Measurements from ENCODE around the gene VARS1.
"Not testable (repeated sequence)": the region's sequence is repeated elsewhere in the genome, so short reads cannot be mapped to it uniquely, and the experiment has no call there.

VARS1 gene

DNA sequence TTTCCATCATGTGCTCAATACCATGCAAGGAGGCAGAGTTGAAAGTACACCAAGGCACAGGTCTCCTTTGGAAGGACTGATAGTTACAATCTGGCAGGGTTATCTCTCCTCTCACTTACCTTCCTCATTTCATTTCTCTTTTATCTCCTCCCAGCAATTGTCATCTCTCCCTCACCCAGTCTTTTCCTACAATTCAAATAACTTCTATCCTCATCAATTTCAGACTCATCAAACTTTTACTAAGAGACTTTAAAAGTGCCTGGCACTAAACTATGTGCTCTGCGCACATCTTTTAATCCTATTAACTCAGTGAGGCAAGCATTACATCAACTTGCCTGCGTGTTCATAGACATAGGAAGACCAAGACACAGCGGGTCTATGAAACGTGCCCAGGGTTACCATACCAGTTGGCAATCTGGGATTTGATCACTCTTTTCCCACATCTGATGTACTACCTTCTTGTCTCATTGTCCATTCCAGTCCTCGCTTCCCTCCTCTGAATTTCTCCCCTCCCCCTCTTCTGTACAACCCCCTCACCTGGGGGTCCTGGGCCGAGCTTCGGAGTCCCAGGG lies 1.2 kb downstream of the VARS1 start:
- DNase-seq (ENCODE audit: low spot score), result peak; percentile 34

DNA sequence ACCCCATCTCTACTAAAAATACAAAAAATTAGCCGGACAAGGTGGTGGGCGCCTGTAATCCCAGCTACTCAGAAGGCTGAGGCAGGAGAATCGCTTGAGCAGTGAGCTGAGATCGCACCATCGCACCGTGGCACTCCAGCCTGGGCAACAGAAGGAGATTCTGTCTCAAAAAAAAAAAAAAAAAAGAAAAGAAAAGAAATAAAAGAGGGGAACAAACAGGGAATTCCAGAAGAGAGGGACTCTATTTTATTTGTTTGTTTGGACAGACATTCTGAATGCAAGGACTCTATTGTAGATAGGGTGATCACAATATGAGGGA lies 1.7 kb downstream of the VARS1 start:
- not testable (repeated sequence) for DNase-seq (ENCODE audit: low spot score)

DNA sequence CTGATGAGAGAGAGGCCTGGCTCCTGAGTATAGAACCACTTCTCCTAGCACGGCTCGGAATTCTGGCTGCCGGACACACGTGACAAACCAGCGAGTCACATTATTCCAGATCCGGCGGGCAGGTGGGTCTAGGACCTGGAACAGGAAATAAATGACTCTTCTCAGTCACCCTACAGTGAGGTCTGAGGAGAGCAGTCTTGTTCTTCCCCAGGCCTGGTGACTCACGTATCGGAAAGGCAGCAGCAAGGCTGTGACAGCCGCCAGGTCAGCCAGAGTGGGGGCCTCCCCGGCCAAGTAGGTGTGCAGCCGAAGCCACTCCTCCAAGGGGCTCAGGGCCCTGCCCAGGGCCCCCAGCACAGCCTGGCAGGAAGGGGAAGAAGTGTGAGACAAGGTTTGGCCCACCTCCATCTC lies 2.8 kb downstream of the VARS1 start:
- peak; percentile 14 for DNase-seq (ENCODE audit: low spot score)

DNA sequence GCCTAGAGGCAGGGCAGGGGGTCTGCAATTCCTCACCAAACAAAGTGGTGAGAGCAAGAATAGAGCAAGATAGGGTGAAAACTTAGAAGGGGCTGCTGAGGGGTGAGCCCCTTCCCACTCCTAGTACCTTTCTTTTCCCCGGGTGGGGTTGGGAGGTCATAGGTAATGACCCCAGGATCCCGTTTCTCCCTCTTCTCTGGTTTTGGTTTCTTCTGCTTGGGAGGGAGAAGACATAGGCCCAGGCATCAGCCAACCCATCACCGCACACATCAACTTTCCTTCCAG lies 3.5 kb downstream of the VARS1 start:
- no peak for DNase-seq (ENCODE audit: low spot score)

DNA sequence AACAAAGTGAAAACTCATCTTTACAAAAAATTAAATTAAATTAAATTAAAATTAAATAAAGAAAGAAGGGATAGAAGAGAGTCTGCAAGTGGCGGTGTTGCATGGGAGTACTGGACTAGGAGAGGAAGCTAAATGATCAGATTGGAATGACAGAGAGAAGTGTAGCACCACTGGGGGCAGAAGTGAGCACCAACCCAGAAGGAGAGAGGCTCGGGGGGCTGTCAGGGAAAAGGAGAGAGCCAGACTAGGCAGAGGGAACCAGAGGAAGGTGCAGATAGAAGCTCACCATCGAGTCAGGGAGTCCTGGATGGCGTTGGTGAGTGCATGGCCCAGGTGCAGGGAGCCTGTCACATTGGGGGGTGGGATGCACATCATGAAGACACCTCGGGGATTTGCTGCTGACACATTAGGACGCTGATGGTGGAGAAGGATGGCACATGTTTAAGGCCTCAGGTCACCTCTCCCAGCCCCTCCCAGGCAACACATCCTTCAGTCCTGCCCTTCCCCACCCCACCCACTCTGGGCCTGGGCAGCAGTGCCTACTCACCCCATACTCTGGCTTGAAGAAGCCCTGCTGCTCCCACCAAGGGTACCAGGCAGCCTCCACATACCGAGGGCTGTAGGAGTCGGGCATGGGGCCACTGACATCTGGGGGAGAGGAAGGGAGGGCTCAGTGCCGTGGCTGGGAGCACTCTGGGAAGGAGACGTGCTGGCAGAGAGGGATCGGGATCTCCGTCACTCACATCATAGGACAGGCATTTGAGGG lies 4.0 kb downstream of the VARS1 start:
- DNase-seq (ENCODE audit: low spot score), result peak; percentile 82

DNA sequence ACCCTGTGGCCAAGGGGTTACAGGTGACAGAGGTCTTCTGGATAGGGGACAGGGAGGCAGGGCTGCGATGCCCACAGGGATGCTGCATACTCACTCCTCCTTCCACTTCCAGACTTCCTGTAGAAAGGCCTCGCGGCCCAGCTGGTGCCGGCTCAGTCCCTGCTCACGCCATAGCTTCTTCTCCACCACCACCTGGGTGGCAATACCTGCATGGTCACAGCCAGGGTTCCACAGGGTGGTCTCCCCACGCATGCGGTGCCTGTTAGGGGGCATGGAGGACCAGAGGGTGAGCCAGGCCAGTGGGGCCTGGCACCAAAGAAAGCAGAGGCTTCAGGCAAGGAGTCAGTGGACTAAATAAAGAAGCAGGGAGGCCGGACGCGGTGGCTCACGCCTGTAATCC lies 10.1 kb downstream of the VARS1 start:
- no peak for DNase-seq (ENCODE audit: low spot score)

DNA sequence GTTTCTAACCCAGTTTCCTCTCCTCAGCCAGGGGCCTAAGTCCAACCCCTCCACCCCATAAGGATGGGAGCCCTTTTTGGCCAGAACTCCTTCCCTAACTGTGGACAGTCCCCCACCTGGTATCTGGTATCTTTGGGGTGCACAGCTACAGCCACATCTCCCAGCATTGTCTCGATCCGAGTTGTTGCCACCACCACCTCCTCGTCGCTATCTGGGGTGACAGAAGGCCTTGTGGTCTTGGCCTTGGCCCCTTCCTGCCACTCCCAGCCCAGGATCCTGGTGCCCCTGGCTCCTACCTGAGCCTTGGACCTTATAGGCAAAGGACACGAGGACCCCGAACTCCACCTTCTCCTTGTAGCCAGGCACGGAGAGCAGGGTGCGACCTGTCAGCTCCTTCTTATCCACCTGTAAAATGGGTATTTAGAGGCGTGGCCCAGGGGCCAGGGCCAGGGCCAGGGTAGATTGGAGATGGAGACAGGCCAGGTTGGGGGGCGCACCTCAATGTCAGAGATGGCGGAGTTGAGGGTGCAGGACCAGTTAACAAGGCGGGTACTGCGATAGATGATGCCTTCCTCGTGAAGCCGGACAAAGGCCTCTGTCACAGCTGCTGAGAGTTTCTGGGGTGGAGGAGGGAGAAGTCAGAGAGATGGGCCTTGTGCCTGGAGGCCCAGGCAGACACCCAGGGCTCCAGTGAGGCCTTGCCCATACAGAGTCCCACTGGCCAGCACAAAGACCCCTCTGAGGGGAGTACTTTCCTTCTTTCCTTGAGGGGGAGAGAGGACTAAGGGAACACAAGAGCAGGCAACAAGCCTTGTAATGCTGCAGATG lies 11.2 kb downstream of the VARS1 start:
- no peak for DNase-seq (ENCODE audit: low spot score)

DNA sequence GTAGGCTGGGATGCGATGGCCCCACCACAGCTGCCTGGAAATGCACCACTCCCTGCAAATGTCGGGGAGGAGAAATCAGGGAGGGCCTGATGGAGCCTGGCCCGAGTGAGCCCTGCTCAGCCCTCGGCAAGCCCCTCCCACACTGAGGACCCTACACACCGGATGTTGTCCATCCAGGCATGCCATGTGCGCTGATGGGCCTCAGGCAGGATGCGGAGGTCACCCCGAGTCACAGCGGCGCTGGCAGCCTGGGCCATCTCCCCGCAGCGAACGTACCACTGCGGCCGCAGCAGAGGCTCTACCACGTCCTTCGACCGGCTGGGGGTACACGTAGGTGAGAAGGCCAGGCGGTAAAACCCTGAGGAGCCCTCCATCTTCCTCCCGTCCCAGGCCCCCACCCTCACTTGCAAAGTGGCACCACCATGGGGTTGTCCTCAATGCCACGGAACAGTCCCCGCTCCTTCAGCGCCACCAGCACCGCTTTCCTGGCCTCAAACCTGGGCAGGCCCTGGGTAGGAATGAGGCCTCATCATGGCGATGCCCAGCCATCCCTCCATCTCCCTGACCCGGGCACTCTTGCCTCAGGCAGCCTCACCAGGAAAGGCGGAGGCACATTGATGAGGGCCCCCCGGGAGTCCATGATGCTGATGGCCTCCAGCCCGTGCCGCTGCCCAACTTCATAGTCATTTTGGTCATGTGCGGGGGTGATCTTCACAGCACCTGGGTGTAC lies 13.3 kb downstream of the VARS1 start:
- no peak for DNase-seq (ENCODE audit: low spot score)

DNA sequence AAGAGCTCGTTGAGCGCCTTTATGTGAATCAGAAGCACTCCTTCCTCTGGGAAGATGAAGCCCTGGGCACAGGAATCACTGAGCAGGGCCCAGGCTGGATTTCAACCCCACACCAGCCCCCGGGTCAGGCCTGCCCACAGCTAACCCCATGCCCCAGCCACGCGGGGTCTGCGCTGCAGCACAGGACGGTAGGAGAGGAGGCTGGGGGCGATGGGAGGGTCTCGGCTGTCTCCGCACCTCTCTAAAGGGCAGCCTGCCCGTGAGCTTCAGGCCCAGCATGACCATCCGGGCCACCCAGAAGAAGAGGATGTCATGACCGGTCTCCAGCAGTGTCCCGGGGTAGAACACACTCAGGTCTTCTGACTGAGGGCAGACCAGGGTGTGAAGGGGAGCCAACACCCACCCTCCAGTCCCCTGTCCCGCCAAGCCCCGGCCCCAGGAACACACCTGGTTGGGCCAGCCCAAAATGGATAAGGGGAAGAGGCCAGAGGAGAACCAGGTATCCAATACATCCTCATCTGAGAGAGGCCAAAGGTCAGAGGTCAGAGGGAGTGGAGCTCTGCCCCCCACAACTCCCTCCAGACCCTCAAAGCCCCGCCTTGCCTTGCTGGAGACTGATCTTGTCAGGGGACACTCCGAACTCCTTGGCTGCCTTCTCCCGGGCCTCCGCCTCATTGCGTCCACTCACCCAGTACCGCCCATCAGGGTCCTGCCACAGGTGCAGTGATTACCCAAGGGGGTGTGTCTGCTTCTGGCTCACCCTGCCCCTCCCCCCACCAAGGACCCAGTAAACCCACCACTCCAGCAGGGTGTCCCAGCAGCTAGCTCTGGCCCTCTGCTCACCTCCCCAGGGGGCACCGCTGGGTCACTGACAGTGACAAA lies 14.1 kb downstream of the VARS1 start:
- DNase-seq (ENCODE audit: low spot score), result no peak

DNA sequence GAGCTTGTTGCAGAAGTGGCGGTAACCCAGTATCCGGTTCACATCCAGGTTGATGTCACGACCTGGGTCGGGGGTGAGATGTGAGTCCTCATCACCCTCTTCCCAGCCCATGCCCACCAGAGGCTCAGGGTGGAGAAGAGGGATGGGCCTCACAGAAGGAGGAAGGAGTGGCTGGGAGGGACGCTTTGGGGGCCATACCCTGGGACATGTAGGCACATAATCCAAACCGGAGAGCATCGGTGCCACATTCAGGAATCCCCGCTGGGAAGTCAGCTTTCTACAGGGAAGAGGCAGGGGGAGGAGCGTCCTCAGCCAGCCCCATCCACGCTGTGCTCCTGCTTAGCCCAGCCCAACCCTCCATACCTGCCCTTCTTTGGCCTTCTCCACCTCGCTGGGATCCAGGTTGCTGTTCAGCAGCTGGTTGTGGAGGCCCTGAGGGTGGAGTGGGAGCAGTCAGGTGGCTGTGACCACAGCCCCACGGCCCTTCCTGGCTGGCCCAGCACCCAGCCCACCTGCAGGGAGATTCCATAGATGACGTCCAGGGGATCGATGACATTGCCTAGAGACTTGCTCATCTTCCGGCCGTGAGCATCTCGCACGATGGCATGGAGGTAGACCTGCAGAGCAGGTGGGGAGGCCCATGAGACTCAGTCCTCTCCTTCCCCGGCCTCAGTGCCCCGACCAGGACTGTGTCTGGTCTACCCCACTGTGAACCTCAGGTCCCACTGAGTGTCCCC lies 14.9 kb downstream of the VARS1 start:
- no peak for DNase-seq (ENCODE audit: low spot score)

DNA sequence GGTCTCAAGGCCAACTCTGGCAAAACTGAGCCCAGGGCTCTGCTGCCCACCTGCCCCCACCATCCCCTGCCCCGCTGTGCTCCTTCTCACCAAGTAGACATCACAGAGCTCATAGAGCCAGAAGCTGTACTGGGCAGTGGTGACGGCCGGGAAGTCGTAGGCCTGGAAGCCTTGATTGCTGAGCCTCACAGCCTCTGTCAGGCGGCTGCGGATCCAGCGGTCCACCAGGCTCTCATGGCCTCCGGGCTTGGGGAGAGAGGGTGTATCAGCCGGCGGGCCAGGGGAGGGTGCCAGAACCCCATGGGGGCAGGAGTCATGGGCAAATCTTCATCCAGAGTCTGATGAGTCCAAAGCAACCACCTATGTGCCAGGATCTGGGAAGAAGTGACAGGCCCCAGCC lies 15.6 kb downstream of the VARS1 start:
- no peak for DNase-seq (ENCODE audit: low spot score)

DNA sequence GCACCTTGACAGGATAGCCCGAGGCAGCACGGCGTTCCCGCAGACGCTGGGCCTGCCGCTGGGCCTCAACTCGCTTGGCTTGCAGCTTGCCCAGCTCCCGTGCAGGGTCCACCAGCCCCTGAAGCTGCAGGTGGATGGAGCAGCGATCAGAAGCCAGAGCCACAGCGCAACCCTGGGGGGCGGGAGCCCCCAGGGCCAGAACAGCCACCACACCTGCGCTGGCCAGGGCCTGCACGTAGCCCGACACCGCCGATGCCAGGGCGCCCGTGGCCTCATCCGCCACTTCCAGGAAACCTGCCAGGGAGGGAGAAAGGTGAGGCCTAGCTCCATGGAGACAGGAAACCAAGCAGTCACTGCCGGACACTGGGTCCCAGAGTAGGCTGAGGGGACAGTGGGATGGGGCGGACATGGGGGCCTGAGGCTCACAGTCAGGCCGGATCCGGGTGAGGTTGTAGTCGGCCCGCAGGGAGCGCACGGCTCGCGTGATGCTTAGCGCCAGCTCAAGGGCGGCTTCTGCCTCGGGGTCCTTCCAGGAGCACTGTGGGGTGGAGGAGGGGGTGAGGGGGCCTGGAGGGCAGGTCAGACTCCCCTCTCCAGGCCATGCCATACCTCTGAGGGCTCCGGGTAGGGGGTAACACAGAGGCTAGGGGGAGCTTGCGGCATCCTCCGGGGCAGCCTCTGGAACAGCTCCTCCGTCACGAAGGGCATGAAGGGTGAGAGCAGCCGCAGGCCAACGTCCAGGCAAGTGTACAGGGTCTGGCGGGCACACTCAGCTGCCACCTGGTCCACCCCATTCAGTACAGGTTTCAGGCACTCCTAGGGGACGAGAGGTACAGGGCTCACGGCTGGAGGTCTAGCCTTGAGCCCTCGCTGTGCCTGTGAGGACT lies 16.3 kb downstream of the VARS1 start:
- no peak for DNase-seq (ENCODE audit: low spot score)

DNA sequence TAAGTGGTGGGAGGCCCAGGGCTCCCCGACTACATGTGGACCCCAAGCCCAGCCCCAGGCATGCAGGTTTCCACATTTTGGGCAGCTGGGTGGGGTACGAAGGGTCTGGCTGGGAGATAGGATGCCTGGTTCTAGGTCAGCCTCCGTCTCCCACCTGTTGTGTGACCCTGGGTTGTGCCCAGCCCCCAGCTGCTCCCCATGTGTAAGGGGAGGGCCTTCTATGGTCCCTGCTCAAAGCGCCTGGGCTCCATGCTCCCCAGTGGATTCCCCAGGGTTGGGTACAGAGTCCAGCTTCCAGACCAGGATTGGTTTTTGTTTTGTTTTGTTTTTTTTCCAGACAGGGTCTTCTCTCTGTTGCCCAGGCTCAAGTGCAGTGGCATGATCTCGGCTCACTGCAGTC lies 17.4 kb downstream of the VARS1 start:
- DNase-seq (ENCODE audit: low spot score), result no peak

DNA sequence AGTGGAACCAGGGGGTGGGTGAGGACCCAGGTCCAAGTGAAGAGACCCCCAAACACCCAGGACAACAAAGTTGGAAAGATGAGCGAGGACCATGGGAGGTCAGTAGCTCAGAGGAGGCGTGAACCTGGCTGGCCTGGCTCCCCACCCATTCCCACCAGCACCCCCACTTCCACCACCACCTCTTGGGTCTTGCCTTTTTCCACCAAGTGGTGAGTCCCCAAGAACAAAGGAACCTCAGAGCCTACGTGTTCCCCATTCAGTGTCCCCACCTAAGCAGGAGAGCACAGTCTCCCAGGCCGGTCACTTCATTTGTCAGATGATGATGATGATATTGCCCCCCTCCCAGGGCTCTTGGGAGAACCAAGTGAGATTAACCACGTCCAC lies 17.9 kb downstream of the VARS1 start:
- DNase-seq (ENCODE audit: low spot score), result no peak

DNA sequence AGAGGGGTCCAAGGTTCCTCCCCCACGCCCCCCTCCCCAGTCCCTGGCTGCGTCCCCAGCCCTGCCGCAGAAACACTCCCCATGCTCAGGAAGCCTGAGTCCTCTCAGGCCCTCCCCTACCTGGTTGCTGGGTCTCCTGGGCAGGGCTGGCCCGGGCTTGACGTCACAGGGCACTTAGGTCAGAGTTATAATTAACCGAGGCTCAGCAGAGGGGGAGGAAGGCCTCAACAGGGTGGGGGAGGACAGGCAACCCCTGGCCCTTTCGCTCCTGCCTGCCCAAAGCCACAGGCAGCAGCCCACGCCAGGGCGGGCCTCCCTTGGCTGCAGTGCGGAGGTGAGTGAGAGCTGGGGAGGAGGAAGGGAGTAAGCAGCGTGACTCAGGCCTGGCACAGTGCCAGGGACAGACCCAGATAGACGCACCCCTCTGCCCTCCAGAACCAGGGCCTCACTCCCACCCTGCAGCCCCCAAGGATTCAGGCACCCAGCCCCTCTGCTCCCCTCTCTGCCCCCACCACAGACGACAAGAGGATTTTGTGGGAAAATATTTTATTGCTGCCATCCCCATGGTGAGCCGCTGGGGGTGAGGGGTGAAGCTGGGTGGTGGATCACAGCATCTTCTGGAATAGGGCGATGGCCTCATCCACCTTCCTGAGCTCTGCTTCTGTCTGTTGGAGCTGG lies 18.4 kb downstream of the VARS1 start, which contains the start of gene VWA7:
TSS of gene VWA7 (minus strand) at position 340 of the 678 bp plus-strand sequence. CDS start 549 bp downstream, outside the sequence.
- DNase-seq (ENCODE audit: low spot score), result peak; percentile 85

DNA sequence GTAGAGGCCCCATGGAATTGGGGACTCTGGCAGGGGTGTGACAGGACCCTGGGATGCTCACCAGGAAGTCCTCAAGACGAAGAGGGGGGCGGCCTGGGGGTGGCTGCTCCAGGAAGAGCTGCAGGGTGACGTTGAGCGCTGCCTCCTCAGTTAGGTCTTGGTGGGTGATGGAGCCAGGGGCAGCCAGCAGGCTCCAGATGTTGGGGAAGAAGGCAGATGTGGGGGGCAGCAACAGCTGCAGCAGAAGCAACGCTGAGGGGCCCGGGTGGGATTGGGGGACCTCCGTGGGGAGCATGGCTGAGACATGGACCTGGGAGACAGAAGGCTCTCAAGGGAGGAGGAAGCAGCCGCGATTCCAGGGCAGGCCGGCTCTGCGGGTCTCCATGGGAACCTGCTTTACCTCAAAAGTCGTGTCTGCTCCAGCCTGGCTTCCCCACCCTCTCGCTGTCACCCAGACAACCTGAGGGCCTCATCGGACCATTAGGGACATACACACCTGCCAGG lies 19.0 kb downstream of the VARS1 start:
- no peak for DNase-seq (ENCODE audit: low spot score)

DNA sequence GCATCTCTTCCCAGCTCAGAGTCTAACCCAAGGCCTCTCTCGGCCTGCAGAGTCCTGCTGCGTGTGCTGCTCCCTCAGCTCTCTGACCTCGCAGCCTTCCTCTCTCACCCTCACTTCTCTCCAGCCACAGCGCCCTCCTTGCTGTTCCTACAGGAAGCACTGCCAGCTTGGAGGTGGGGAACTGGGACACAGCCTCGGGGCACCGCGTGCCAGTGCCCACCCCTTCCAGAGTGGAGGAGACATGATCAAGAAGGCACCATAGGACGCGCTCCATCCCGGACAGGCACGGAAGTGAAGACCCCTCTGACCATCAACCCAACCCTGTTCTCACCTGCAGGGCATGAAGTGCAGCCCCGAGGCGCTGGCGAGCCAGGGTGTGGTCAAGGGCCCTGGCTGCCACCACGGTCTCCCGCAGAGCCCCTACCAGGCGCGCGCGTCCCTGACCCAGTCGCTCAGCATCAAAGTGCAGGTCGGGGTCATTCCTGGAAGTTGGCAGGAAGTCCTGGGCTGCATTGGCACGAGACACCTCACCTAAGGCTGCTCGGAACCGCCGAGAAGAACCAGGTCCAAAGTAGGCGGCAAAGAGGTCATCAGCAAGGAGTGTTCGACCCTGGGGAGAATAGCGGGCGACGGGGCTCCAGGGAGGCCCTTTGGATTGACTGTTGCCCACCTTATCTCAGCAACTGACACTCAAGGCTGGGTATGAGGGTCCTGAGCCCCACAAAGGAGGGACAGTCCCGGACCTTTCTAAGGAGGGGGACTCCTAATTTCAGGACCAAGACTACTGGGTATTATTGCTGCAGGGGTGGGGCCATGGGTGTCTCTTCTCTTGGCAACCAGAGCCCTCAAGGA lies 19.7 kb downstream of the VARS1 start:
- no peak for DNase-seq (ENCODE audit: low spot score)

DNA sequence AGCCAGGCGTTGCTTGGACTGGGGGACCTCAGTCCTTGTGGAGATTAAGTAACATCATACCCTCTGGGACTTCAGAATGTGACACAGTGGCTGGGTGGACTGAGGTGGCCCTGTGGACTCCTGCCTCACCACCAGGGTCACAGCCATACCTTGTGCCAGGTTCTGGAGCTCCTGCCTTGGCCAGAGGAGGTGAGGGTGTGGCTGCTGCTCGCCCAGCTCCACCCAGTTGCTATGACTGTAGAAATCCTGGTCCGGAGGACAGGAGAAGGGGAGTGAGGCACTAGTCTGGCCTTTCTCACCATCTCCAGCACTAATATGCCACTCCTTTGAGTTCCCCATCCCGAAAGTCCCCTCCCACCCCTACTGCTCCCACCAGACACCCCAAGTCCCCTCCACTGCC lies 20.4 kb downstream of the VARS1 start:
- DNase-seq (ENCODE audit: low spot score), result no peak
